Measurements from ENCODE around the gene DDX11.
"Not testable (repeated sequence)": the region's sequence is repeated elsewhere in the genome, so short reads cannot be mapped to it uniquely, and the experiment has no call there.

The DDX11 gene

GRCh38 chr12:31136581-31136980 lies 62.9 kb downstream of the DDX11 start:
- not testable (repeated sequence) for H3K4me1 ChIP-seq (ENCODE audit: insufficient read depth, low read length); H3K9ac ChIP-seq (ENCODE audit: low read length); H3K9me3 ChIP-seq (ENCODE audit: low read length); H3K4me3 ChIP-seq (ENCODE audit: low read depth in 1 of 2, low read length in 2 of 2); H3K36me3 ChIP-seq (ENCODE audit: insufficient read depth, low read length); H3K27me3 ChIP-seq (ENCODE audit: control insufficient read depth in 1 of 2, insufficient read depth in 2 of 2, low read length in 2 of 2); H3K27ac ChIP-seq (ENCODE audit: low read depth, low read length)

- not testable (repeated sequence) for H3K36me3 ChIP-seq (ENCODE audit: insufficient read depth, low read length); H3K27me3 ChIP-seq (ENCODE audit: control insufficient read depth in 1 of 2, insufficient read depth in 2 of 2, low read length in 2 of 2); H3K27ac ChIP-seq (ENCODE audit: low read depth, low read length); H3K4me1 ChIP-seq (ENCODE audit: insufficient read depth, low read length); H3K4me3 ChIP-seq (ENCODE audit: low read depth in 1 of 2, low read length in 2 of 2); H3K9me3 ChIP-seq (ENCODE audit: low read length); H3K9ac ChIP-seq (ENCODE audit: low read length)
These were observed 71.1 kb downstream of the DDX11 start for GRCh38 chr12:31144768-31145167.

- not testable (repeated sequence) for H3K4me1 ChIP-seq (ENCODE audit: insufficient read depth, low read length); H3K4me3 ChIP-seq (ENCODE audit: low read depth in 1 of 2, low read length in 2 of 2); H3K9me3 ChIP-seq (ENCODE audit: low read length); H3K27ac ChIP-seq (ENCODE audit: low read depth, low read length); H3K36me3 ChIP-seq (ENCODE audit: insufficient read depth, low read length); H3K9ac ChIP-seq (ENCODE audit: low read length); H3K27me3 ChIP-seq (ENCODE audit: control insufficient read depth in 1 of 2, insufficient read depth in 2 of 2, low read length in 2 of 2)
These were observed 71.6 kb downstream of the DDX11 start for GRCh38 chr12:31145296-31145695.

DNA sequence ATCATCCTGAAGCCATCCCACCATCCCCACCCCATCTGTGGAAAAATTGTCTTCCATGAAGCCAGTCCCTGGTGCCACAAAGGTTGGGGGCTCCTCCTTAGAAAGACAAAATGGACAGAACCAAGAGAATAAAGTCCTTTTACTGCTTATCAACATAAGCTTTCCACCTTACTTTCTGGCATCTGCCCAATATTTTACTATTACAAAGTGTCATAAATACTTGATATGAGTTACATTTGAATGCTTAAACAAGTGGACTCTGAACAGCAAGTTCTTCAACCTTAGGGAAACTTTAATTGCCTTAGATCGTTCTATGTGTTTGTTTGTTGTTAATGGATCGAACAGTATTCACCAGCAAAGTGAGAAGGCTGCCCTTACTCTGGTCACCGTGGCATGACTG lies 73.8 kb downstream of the DDX11 start:
- H3K27ac ChIP-seq (ENCODE audit: low read depth, low read length); H3K4me1 ChIP-seq (ENCODE audit: insufficient read depth, low read length); H3K27me3 ChIP-seq (ENCODE audit: control insufficient read depth in 1 of 2, insufficient read depth in 2 of 2, low read length in 2 of 2); H3K9me3 ChIP-seq (ENCODE audit: low read length); H3K36me3 ChIP-seq (ENCODE audit: insufficient read depth, low read length); H3K4me3 ChIP-seq (ENCODE audit: low read depth in 1 of 2, low read length in 2 of 2); H3K9ac ChIP-seq (ENCODE audit: low read length): not testable (repeated sequence)

DNA sequence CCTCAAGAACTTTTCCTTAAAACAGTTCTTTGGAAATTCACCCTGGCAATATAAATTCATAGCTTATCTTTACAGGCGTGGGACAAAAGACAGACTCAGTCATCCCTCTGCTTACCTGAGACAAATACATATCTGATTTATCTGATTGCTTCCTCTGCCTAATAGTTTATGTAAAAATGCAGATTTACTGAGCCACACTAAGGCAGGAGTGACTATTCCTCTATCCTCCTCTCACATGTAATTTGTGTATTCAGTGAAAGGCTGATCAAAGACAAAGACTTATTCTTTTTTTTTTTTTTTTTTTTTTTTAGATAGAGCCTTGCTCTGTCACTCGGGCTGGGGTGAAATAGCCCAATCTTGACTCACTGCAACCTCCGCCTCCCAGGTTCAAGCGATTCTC lies 77.1 kb downstream of the DDX11 start:
- H3K9me3 ChIP-seq (ENCODE audit: low read length); H3K27ac ChIP-seq (ENCODE audit: low read depth, low read length); H3K4me1 ChIP-seq (ENCODE audit: insufficient read depth, low read length); H3K36me3 ChIP-seq (ENCODE audit: insufficient read depth, low read length); H3K27me3 ChIP-seq (ENCODE audit: control insufficient read depth in 1 of 2, insufficient read depth in 2 of 2, low read length in 2 of 2); H3K4me3 ChIP-seq (ENCODE audit: low read depth in 1 of 2, low read length in 2 of 2); H3K9ac ChIP-seq (ENCODE audit: low read length): not testable (repeated sequence)
